NCI-H446 (cell line): Measurements from ENCODE around the gene SLC19A1.
A peak's percentile ranks its signal among the peaks of the same experiment; 100 is the strongest.

Experiments used
- DNase-seq, 2 experiments: peaks; one replicate each; lab custom pipeline; 2025; lab: John Stamatoyannopoulos, UW

Gene SLC19A1

DNA sequence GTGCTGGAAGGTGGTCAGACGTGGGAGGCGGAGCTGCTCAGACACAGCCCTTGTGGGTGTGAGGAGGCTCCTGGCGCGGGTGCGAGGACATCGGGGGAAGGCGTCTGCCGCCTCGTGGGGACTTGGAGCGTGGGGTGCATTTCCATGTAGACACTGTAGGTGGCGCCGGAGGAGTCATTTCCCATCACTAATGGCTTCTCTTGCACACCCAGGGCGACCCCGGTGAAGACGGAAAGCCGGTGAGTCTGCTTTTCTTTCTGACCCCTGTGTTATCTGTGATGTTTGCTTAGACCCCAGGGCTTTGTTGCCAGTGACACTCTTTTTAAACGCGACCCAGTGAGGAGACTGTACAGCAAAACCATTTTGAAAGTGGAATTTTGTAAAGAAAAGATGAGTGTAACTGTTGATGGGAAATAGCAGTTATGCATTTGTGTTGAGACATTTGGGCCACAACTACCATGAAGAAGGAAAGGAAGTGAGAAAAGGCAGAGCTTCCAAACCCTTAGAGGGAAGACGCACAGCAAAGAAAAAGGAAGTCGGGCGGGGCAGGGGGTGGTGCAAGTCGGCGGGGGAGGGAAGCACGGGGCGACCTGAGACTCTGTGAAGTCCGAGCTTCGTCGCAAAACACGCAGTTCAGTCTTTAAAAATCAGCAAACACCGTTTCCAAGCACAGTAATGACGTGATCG is 64.0 kb downstream of the SLC19A1 start:
- DNase-seq: peak; percentile 42 to 70

DNA sequence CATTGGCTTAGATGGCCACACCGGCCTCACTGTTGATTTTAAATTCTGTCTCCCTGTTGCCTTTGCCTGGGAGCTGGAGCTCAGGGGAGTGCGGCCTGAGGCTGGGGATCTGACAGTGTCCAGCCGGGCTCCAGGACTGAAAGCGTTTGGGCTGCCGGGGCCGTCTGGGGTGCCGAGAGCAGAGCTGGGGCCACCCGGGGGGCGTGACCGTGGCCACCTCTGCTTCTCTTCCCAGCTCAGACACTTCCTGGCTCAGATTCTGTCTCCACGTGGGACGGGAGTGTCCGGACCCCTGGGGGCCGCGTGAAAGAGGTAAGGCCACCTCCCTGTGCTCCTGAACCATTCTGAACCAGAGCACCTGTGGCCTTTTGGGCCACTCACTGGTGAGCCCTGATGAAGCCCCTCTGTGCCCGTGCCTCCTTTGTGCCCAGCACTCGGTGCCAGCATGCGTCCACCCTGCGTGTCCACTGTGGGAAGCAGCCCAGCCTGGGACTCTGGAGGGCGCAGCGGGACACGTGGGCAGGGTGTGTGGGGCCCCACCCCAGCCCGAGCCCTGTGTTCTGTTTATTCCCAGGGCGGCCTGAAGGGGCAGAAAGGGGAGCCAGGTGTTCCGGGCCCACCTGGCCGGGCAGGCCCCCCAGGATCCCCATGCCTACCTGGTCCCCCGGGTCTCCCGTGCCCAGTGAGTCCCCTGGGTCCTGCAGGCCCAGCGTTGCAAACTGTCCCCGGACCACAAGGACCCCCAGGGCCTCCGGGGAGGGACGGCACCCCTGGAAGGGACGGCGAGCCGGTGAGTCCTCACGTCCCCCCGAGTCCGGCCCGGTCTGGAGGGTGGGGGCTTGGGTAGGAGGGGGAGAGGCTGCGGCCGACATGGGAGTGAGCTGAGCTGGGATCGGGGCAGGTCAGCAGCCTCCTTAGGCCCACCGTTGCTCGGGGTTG is 64.8 kb downstream of the SLC19A1 start:
- no peak for DNase-seq

DNA sequence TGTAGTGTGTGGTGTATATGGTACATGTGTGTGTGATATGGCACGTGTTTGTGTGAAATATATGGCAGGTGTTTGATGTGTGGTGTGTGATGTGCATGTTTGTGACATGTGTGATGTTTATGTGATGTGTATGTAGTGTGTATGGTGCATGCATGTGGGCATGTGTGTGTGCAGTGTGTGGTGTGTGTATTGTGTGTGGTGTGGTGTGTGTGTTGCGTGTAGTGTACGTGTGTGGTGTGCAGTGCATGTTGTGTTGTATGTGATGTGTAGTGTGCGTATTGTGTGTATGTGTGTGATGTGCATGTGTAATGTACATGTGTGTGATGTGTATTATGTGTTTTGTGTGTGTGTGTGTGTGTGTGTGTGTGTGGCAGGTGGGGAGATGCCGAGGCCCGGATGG is 65.7 kb downstream of the SLC19A1 start:
- no peak for DNase-seq

DNA sequence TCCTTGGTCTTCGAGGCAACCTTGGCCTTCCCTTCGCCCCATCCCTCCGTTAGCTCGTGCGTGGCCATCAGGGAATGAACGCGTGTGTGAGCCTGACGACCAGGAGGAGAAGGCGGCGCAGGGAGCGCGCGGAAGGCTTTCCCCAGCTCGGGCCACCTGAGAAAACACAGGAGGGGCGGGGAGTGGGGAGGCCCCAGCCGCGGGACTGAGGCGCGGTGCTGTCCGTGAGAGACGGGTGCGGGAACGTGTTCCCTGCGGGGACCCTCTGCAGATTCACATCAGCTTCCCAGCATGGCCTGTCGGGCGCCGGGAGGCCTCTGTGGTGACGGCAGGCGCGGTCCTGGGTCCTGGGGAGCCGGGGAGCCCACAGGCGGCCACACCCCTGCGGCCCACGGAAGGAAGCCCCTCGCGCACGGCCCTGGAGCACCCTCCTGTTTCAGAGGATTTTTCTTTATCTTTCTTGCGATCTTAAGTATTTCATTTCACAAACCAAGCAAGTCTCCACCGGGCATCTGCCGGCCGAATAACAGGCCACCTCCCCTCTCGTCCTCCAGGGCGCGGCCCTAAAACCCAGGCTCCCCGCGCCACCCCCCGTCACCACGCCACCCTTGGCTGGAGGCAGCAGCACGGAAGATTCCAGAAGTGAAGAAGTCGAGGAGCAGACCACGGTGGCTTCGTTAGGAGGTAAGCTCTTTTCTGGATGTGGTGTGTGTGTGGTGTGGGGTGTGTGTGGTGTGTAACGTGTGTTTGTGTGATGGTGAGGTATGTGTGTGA is 66.3 kb downstream of the SLC19A1 start:
- DNase-seq: no peak

DNA sequence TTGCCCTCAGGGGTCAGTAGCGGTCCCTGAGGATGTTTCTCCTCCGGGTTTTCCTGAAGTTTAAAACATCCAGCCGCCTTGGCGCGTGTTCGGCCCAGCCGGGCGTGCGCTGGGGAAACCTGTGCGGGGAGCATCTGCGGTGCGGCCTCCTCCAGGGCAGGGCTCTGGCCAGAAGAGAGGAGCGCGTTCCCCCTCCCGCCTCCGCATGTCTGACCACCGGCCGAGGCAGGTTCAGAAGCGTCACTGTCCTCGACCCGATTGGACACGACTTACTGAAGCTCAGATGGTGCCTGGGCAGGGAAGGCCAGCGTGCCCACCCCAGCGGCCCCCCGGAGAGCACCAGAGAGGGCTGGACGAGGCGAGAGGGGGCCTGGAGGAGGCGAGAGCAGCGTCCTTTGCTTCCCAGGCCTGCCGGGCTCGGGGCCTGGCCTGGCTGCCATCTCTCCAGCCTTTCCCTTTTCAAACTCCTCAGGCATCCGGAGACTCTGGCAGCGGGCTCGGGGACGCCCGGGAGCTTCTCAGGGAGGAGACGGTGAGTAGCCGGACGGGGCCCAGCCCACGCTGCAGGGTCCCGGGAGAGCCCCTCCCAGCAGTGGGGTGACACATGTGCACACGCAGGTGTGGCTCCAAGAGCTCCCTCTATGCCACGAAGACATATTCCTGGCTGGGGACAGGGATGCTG is 67.1 kb downstream of the SLC19A1 start:
- DNase-seq: no peak

DNA sequence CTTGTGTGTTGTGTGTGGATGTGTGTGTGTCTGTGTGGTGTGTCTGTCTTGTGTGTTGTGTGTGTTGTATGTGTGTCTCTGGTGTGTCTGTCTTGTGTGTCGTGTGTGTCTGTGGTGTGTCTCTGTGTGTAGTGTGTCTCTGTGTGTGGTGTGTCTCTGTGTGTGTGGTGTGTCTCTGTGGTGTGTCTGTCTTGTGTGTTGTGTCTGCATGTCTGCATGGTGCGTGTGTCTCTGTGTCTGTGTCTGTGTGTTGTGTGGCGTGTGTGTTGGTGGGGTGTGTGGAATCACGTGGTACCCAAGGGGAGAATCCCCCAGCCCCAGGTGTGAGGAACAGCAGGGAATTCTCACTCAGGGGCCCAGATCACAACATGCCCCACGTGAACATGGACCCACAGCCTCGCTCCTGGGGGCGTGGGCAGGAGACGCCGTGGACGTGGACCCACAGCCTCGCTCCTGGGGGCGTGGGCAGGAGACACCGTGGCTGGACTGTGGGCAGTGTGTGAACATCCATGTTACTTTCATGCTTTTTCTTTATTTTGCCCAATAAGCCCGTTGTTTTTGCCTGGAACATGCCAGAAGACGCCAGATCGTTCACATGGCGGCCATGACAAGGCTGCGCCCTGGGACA is 67.8 kb downstream of the SLC19A1 start:
- no peak for DNase-seq

DNA sequence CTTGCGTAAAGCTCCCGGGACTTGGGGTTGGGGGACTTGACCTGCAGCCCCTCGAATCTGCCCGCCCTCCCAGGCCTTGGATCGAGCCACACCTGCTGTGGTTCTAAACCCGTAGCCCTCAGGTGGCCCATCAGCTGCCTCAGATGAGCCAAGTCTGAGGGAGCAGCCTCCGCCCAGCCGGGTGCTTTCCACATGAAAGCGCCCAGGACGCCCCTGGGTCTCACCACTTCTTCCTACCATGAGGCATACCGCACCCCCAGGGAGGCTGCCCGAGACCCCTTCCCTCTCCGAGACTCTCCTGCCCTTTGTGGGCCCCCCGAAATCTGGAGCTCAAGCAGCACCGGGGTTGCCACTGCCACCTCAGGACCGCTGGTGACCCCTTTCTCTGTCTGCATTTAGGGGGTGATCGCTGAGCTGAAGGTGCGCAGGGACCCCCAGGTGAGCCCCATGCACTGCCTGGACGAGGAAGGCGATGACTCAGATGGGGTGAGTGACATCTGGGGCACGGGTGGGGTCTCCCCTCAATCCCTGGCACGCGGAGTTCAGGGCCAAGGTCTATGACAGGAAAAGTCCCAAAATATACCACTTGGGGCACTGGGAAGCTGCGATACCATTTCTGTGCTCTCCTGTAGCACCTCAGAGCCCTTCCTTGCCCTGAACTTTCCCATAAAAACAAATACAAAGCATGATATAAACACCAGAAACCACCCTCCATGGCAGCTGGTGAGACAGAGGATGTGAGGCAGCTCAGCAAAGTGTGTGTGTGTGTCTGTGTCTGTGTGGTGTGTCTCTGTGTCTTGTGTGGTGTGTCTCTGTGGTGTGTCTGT is 68.5 kb downstream of the SLC19A1 start:
- no peak for DNase-seq

DNA sequence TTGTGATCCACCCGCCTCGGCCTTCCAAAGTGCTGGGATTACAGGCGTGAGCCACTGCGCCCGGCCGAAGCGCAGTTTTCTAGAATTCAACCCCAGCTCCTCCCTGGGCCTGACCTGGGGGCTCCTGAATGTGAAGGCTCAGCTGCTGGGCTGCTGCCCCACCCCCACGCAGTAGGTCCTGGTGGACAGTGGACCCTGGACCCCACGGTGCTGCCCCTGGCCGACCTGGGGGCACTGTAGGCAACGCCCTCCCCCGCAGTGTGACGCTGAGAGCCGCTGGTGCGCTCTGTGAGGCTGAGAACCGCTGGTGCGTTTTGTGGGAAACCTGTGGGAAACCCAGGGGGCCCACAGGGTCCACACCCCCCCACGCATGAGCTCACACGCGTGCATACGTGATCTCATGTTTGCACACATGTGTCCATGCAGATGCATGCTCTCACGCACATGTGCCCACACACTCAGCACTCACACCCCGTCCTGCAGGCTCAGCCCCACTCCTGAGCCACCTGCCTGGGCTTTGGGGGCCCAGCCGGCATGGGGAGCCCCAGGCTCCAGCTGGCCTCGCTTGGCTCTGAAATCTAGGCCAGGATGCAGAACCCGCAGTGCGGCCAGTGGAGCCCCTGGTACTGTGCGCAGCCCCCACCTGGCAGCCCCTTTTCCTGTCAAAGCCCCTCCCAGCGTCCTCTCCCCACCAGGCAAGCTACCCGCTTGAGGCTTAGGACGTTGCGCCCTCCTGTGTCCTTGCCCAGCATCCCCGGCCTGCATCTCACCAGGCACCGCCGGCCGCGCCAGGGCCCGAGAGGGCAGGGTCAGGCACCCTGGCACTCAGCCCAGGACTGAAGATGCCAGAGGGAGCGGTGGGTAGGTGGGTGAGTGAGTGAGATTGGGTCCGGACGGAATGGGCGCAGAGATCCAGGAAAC is 69.5 kb downstream of the SLC19A1 start:
- DNase-seq: no peak

DNA sequence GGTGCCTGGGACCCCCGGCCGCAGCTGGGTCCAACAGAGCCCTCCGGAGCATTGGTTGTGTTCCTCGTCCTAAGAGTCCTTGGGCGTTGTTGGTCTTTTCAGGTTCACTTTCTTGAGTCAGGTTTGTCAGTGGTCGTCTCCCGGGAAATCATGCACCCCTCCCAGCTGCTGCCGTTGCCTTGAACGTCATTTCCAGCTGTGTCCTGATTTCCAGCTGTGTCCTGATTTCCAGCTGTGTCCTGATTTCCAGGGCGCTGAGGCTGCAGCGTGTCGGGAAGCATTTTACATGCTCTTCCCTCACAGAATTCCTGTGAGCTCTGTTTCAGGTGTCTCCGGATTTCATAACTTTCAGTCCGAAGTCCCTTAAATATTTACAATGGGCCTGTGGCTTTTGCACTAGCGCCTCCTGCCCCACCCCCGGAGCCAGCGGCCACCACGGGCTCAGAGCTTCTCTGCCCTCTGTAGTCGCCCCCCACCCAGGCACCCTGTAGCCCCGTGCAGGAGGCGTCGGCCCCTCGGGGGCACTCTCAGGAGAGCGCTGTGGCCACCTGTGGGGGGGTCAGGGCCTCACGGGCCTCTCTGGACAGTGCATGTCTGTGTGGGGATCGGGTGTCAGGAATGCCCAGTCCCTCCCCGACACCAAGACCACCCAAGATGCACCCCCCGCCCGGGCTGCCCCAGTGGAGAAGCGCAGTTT is 70.6 kb downstream of the SLC19A1 start:
- DNase-seq: no peak

DNA sequence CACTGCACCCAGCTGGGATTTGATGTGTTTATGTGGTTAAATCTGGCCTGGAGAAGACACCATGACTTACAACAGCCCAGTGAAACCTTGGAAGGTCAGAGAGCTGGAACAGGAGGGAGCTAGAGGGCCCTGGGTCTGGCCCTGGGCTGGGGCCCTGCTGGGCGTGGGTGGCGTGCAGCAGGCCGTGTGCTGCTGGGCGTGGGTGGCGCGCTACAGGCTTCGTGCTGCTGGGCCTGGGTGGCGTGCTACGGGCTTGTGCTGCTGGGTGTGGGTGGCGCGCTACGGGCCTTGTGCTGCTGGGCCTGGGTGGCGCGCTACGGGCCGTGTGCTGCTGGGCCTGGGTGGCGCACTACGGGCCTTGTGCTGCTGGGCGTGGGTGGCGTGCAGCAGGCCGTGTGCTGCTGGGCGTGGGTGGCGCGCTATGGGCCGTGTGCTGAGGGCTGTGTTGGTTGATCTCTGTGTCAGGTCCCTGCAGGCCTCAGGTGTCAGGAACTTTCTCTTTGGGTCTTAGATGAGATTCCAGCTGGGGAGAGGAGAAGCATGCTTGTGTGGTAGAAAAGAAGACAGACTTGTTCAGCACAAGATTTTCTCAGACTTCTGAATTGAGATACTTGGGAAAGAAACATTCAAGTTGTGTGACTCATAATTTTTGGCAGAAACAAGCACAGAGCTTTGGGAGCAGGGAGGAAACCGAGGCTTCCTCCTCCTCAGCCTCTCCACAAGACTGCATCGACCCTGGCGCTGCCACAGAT is 71.3 kb downstream of the SLC19A1 start:
- DNase-seq: no peak

DNA sequence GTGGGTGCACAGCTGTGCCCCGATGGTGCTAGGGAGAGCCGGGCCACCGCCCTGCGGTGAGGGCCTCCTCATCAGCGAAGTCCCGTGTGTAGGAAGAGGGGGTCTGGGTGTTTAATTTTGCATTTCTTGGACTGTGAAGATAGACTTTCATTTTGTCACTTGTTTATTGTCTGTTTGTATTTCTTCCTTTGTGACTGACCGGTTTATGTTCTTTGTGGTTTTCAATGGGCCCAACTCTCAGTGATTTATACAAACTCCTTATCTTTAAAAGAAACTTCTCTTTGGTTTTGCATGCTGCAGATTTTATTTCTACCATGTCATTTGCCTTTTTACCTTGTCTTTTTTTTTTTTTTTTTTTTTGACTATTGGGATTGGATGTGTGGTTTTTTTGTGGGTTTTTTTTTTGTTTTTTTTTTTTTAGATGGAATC is 72.1 kb downstream of the SLC19A1 start:
- DNase-seq: no peak

DNA sequence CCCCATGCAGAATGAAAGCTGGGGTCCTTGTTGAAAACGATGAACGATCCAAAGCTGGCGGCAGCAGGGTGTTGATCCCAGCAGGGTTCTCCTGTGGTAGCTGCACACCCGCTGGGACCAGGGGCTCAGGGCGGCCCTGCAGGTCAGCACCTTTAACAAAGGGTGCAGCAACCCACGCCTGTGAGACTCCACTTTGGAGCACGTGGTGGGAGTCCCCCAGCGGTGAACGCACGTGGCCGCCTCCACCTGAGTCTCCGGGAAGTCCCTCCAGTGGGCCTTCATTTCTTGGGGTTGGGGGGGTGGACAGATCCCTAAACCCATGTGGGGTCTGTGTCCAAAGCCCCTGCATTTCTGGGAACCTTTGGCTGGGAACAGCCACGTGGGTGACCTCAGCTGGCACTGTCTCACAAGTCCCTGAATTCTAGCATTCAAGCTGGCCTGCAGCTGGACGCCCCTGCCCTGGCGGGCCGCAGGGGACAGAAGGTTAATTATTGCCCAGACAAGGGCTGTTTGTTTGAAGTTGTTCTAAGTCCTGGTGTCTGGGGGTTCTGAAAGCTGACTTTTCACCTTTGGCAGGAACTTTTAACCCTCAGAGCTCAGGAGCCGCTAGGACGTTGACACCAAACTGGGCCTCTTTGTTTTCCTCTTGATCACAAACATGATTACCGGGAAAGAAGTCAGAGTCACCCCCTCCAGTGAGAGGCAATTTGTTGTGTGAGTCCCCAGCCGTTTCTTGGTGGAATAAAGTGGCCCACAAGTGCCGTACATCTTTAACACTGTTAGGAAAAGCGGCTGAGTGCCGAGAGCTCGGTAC is 72.8 kb downstream of the SLC19A1 start:
- no peak for DNase-seq

DNA sequence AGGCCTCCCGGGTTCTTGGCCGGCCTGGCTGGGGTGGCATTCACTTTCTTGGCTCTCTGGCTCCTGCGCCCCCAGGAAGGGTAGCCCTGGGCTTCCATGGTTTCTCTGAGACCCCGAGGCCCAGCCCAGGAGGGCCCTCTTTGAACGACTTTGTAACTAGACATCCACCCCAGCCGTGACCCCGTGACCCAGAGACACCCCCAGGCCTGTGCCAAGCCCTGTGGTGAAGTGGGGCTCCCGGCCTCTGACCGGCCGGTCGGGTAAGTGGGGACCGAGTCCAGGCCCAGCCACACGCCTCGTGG is 73.3 kb downstream of the SLC19A1 start:
- no peak for DNase-seq

DNA sequence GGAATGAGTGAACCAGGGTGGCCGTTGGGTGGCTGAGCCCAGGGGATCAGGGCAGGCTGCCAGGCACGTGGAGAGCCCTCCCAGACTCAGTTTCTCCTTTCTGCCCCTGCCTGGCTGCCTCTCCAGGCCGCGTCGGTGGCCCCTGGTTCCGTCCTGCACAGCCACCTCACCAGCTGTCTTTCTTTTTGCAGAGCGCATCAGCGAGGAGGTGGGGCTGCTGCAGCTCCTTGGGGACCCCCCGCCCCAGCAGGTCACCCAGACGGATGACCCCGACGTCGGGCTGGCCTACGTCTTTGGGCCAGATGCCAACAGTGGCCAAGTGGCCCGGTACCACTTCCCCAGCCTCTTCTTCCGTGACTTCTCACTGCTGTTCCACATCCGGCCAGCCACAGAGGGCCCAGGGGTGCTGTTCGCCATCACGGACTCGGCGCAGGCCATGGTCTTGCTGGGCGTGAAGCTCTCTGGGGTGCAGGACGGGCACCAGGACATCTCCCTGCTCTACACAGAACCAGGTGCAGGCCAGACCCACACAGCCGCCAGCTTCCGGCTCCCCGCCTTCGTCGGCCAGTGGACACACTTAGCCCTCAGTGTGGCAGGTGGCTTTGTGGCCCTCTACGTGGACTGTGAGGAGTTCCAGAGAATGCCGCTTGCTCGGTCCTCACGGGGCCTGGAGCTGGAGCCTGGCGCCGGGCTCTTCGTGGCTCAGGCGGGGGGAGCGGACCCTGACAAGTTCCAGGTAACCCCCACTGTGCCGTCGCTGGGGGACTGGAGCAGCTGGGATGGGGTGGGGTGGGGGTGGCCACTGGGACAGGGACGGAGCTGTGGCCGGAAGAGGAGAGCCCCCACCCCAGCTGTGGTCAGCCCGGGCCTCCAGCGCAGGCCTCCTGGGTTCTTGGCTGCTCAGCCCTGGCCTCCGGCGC is 73.9 kb downstream of the SLC19A1 start:
- DNase-seq: no peak

DNA sequence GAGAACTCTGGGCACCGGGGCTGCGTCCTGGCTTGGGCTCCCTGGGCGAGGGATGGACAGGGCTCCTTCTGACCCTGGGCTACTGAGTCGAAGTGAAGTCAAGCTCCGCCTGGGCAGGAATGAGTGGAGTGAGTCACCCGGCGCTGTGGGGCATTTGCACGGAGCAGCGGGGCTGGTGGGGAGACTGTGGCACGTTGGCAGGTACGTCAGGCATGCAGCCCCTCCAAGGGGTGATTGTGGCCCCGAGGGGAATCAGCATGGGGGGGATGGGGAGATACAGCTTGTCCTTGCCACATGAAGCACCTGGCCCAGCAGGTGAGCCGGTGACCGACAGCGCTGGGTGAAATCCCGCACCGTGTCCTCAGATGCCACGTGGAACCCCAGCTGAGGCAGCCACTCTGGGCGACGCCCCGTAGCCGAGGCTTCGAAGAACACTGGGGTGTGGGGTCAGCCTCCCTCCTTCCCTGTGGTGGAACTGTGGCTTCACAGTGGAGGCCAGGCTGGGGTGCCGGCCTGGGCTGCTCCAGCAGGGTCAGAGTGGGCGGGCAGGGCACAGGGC is 74.9 kb downstream of the SLC19A1 start:
- no peak for DNase-seq
